Smooth muscle cell (in vitro differentiated cells): ENCODE measurements around the gene MCF2. TPM values are rescaled to one million over a fixed set of nuclear protein-coding genes. Genes with fewer than 3 reads are reported as not detected.

Experiments
- DNase-seq: peaks from one replicate; lab custom pipeline; 2025; ENCODE audit not compliant: unreplicated experiment; lab: John Stamatoyannopoulos, UW
- H2AFZ ChIP-seq: fragments of 200-600 bp; sonication (generic); 2 replicates; pipeline ENCODE4 v1.6.0; 2016; ENCODE audit warnings: antibody characterized with exemption, low read depth, mild to moderate bottlenecking
- H3F3A ChIP-seq: fragments of 200-600 bp; sonication (generic); 2 replicates; pipeline ENCODE4 v1.6.0; 2017; ENCODE audit warnings: antibody characterized with exemption, low read depth
- H3K27ac ChIP-seq: fragments of 200-600 bp; sonication (generic); 2 replicates; pipeline ENCODE4 v1.5.1; 2016; ENCODE audit warnings: low read depth, mild to moderate bottlenecking
- H3K27me3 ChIP-seq: fragments of 200-600 bp; sonication (generic); 2 replicates; pipeline ENCODE4 v1.6.1; 2016; ENCODE audit warnings: low read depth, mild to moderate bottlenecking
- H3K36me3 ChIP-seq: fragments of 200-600 bp; sonication (generic); 2 replicates; pipeline ENCODE4 v1.5.1; 2016; ENCODE audit warnings: low read depth
- H3K4me1 ChIP-seq: fragments of 200-600 bp; sonication (generic); 2 replicates; pipeline ENCODE4 v1.5.1; 2016; ENCODE audit warnings: low read depth
- H3K4me2 ChIP-seq: fragments of 200-600 bp; sonication (generic); 2 replicates; pipeline ENCODE4 v1.6.0; 2016; ENCODE audit warnings: mild to moderate bottlenecking
- H3K4me3 ChIP-seq: fragments of 200-600 bp; sonication (generic); 2 replicates; pipeline ENCODE4 v1.5.1; 2016; ENCODE audit warnings: mild to moderate bottlenecking
- H3K79me2 ChIP-seq: fragments of 200-600 bp; sonication (generic); 2 replicates; pipeline ENCODE4 v1.6.0; 2016; ENCODE audit warnings: low read depth, mild to moderate bottlenecking
- H3K9ac ChIP-seq: fragments of 200-600 bp; sonication (generic); 2 replicates; pipeline ENCODE4 v1.6.0; 2016; ENCODE audit warnings: low read depth
- H3K9me3 ChIP-seq: fragments of 200-600 bp; sonication (generic); replicated peaks from 2 replicates; pipeline ENCODE4 v1.5.1; 2016; ENCODE audit warnings: low read depth
- H4K20me1 ChIP-seq: fragments of 200-600 bp; sonication (generic); 2 replicates; pipeline ENCODE4 v1.6.0; 2016; ENCODE audit warnings: low read depth
- WGBS: methylation state at CpG from one replicate; pipeline ENCODE4 v1.1.7; 2016; ENCODE audit warnings: low lambda C conversion rate; 5-methylcytosine and 5-hydroxymethylcytosine counted together
- polyA plus RNA-seq: library from polyadenylated mRNA; unstranded; fragments of >200 nt; fragmentation: Nextera tagmentation; extraction: Ambion mirVana; gene quantifications from 2 replicates; pipeline ENCODE4 v1.2.1, GENCODE V29; 2016
- total RNA-seq: library from RNA; depleted of rRNA; stranded (reverse); fragments of >200 nt; gene quantifications from 2 replicates; pipeline ENCODE4 v1.2.3, GENCODE V29; 2014
- TF ChIP-seq, protein P1 (sequence below): fragments of 200-600 bp; sonication (generic); IDR thresholded peaks from 2 replicates; pipeline ENCODE4 v1.5.1; 2017; ENCODE audit warnings: borderline replicate concordance, mild to moderate bottlenecking, antibody characterized with exemption; ENCODE audit not compliant: insufficient read depth, poor library complexity, severe bottlenecking

MCF2 gene
- total and polyA plus RNA-seq, 2 experiments from 2014 or later: 0.18 TPM; not detected in 1

DNA sequence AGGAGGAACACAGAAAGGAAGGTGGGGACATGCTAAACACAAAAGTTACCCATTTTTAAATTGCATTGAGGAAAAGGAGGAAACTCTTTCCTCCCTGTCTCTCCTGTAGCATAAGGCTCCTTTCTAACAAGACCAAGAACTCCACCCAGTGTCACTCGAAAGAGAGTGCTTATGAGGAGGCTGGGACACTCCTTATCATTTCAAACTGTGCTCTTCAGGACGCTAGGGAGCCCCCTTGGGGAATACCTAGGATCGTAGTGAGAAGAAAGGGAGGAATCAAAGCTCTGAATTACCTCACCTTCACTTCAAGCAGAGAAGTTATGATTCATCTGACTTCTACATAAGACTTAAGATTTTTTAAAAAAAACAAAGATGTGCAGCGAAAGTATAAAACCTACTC, 111.9 kb downstream of the MCF2 start:
- Histone ChIP-seq H3K9ac (no peak overlapping the region), H3K36me3 (no peaks in the 10 kb centered on the region), H3K27ac (no peak overlapping the region), H3F3A (no peaks in the 10 kb centered on the region), H3K79me2 (no peaks in the 10 kb centered on the region), H2AFZ (no peak overlapping the region), H3K4me1 (no peaks in the 10 kb centered on the region), H3K27me3 (no peaks in the 10 kb centered on the region), H3K4me3 (no peak overlapping the region), H3K9me3 (no peaks in the 10 kb centered on the region), H4K20me1 (no peaks in the 10 kb centered on the region), H3K4me2 (no peak overlapping the region)
- WGBS: 32% methylated on average over 4 of the region's 4 CpGs
- no peak for DNase-seq
- TF ChIP-seq, protein P1, sequence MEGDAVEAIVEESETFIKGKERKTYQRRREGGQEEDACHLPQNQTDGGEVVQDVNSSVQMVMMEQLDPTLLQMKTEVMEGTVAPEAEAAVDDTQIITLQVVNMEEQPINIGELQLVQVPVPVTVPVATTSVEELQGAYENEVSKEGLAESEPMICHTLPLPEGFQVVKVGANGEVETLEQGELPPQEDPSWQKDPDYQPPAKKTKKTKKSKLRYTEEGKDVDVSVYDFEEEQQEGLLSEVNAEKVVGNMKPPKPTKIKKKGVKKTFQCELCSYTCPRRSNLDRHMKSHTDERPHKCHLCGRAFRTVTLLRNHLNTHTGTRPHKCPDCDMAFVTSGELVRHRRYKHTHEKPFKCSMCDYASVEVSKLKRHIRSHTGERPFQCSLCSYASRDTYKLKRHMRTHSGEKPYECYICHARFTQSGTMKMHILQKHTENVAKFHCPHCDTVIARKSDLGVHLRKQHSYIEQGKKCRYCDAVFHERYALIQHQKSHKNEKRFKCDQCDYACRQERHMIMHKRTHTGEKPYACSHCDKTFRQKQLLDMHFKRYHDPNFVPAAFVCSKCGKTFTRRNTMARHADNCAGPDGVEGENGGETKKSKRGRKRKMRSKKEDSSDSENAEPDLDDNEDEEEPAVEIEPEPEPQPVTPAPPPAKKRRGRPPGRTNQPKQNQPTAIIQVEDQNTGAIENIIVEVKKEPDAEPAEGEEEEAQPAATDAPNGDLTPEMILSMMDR: no peak

DNA sequence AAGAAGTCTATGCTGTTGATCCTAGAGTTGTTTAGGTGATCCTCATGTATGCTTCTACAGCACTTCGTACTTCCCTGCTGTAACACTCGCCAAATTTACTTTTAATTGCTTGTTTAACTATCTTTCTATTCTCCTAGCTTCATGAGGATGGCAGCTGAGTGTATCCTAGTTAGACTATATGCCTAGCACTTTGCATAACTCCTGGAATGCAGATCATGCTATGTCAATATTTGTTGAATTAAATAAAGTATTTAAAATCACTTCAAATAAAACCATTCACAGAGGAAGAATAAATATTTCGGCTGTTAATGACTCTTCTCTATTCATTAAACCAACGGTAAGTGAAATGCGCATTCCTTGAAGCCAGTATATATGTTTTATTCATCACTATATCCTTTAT, 122.4 kb downstream of the MCF2 start:
- TF ChIP-seq, protein P1: no peak
- H4K20me1 ChIP-seq: no peaks in the 10 kb centered on the region
- no peaks in the 10 kb centered on the region for H3F3A ChIP-seq
- no peak overlapping the region for H3K4me2 ChIP-seq
- no peaks in the 10 kb centered on the region for H3K27me3 ChIP-seq
- no peak overlapping the region for H3K4me3 ChIP-seq
- H3K27ac ChIP-seq: no peak overlapping the region
- no peaks in the 10 kb centered on the region for H3K9me3 ChIP-seq
- WGBS: 66% methylated on average over 5 of the region's 5 CpGs
- no peak overlapping the region for H2AFZ ChIP-seq
- H3K36me3 ChIP-seq: no peaks in the 10 kb centered on the region
- no peak overlapping the region for H3K9ac ChIP-seq
- no peaks in the 10 kb centered on the region for H3K4me1 ChIP-seq
- H3K79me2 ChIP-seq: no peaks in the 10 kb centered on the region
- DNase-seq: no peak

DNA sequence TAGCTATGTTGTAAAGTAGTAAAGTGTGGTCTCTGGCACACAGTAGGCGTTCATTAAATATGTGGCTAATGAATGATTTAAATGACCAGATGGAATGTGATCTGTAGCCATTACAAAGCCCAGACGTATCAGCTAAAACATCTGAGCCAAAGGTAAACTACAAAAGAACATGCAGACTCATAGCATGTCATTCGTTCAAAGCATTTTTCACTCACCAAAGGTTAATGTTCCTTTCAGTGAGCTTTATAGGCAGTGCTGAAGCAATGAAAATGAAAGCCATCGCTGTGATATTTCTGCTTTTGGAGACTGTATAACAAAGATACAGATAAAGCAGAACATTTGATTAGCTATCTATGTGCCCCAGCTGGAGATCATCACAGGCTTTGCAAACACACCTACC, 126.9 kb downstream of the MCF2 start:
- Histone ChIP-seq H3K4me2 (no peak overlapping the region), H3K4me3 (no peak overlapping the region), H3K9me3 (no peaks in the 10 kb centered on the region), H3K27me3 (no peaks in the 10 kb centered on the region), H3K79me2 (no peaks in the 10 kb centered on the region), H2AFZ (no peak overlapping the region), H3K27ac (no peak overlapping the region), H3K36me3 (no peaks in the 10 kb centered on the region), H3K4me1 (no peaks in the 10 kb centered on the region), H4K20me1 (no peaks in the 10 kb centered on the region), H3K9ac (no peak overlapping the region), H3F3A (no peaks in the 10 kb centered on the region)
- WGBS: 63% methylated on average over 4 of the region's 4 CpGs
- TF ChIP-seq, protein P1: no peak
- no peak for DNase-seq

DNA sequence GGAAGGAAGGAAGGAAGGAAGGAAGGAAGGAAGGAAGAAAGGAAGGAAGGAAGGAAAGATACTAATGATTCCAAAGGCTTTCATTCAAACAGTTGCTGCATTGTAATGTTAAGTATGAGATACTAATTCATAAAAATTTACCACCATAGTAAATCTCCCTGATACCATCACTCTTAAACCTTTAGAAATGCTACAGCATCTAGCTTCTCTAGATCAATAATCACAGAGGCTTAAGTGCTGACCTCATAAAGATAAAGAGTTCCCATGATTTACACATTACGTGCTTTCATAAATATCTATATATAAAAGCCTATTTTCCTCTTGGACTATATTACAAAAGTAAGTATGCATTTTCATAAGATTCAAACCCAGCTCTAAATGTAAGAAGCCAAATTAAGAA, 141.0 kb downstream of the MCF2 start:
- Histone ChIP-seq H2AFZ (no peak overlapping the region), H3K79me2 (no peaks in the 10 kb centered on the region), H3K27me3 (no peaks in the 10 kb centered on the region), H3F3A (no peaks in the 10 kb centered on the region), H3K36me3 (no peaks in the 10 kb centered on the region), H3K9ac (no peak overlapping the region), H3K4me1 (no peaks in the 10 kb centered on the region), H3K27ac (no peak overlapping the region), H3K4me2 (no peak overlapping the region), H4K20me1 (no peaks in the 10 kb centered on the region), H3K9me3 (no peaks in the 10 kb centered on the region), H3K4me3 (no peak overlapping the region)
- DNase-seq: no peak
- TF ChIP-seq, protein P1: no peak
- 58% methylated on average over 1 of the region's 1 CpG for WGBS
